ENCODE measurements around the gene DACH1.

DACH1 gene

GRCh38 chr13:71524613-71525304, 342.2 kb downstream of the DACH1 start:
- DNase-seq: no peak

- no peak for DNase-seq
Measured at GRCh38 chr13:71524245-71524612, 342.8 kb downstream of the DACH1 start.

DNA sequence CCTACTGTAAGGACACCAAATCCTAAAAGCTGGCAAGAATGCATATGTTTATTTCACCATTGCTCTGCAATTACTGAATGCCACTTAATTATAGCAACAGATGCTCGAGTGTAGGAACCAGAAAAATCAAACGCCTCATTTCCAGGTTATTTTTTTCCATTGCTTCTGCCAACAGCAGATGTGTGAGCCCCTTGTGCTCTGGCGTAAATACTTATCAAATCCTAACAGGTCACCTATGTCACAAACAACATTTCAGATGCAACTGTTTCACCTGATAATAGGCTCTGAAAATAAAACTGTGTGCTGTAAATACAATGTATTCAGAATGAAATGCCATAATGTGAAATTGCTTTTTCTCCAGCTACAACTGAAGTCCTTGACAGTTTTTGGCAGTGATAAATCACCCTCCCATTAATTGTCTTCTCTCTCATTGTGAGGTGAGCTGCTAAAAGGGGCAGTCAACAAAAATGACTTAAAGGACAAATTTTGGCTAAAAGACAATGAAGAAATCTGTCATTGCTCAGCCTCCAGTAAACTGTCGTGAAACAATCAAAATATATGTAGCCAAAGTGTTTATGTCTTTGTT, 344.0 kb downstream of the DACH1 start:
- DNase-seq: no peak

DNA sequence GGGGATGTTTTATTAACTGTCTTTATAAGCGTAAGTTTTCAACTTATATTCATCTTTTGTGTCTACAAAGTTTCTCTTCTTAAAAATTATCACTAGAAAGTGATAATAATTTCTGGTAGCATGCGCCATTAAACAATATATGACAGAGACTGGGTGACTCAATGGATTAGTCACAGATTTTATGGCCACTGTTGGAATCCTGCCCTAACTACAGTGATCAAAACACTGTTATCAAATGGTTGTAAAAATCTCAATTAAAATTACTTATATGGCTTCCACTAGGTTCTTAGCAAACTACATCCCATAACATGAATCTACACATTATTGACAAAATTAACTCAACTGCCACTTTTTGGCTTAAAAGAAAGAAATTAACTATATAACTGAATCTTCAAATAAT, 350.0 kb downstream of the DACH1 start:
- no peak for DNase-seq

- no peak for DNase-seq
Measured at GRCh38 chr13:71516521-71516920, 350.5 kb downstream of the DACH1 start.

DNA sequence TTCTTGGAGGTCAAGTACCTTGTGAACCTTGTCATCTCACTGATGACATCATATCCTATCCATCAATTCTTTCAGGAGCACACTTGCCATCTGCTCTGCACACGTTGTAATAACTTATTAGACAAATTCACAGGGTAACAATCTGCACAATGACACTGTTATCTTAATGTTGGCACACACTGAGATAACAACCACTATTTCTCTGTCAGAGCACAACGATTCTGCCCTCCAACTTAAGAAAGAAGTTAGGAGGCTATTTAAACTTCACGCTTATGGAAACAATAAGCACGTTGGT, 351.3 kb downstream of the DACH1 start:
- DNase-seq: no peak

- no peak for DNase-seq
Measured at GRCh38 chr13:71514900-71515743, 351.9 kb downstream of the DACH1 start.

- no peak for DNase-seq
Measured at GRCh38 chr13:71513411-71514033, 353.5 kb downstream of the DACH1 start.

GRCh38 chr13:71503781-71504180, 363.2 kb downstream of the DACH1 start:
- no peak for DNase-seq

DNA sequence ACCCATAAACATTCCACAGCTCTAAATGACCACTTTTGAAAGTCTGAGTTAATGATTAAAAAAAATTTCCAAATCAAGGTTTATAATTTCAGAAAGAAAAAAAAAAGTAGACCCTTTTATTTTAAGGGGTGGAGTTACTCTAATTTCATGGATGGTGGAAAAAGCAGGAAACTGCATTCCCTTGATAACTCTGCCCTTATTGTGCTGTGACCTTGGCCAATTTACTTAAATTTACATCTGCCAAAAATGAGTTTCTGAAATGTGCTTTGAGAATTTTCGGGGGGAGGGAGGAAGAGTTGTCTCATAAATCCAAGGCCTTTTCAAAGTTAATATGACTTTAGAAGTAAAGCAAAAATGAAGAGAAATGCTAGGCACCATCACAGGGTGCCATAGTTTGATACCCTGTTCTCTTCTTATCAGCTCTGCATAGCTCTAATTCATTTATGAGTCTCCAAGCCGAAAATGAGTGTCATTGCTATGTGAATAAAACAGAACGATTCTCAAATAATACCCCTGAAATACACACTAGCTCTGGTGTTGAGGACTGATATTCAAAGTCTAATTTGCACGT, 367.0 kb downstream of the DACH1 start:
- no peak for DNase-seq

GRCh38 chr13:71499235-71499634, 367.8 kb downstream of the DACH1 start:
- DNase-seq: no peak

DNA sequence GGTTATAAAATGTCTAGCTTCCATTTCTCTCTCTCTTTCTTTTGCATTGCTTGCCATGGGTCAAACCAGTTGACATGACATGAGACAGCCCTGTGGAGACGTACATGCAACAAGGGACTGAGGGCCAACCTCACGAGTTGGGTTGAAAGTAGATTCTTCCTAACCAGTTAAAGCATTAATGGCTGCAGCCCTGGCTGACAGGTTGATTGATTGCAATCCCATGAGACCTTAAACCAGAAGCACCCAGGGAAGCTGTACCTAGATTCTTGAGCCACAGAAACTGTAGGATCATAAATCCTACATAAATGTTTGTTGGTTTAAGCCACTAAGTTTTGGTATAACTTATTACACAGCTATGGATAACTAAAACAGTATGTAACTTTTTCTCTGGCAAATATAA, 373.8 kb downstream of the DACH1 start:
- DNase-seq: no peak

GRCh38 chr13:71492346-71492871, 374.6 kb downstream of the DACH1 start:
- no peak for DNase-seq

GRCh38 chr13:71491010-71491409, 376.0 kb downstream of the DACH1 start:
- no peak for DNase-seq

GRCh38 chr13:71489041-71489440, 378.0 kb downstream of the DACH1 start:
- DNase-seq: no peak

DNA sequence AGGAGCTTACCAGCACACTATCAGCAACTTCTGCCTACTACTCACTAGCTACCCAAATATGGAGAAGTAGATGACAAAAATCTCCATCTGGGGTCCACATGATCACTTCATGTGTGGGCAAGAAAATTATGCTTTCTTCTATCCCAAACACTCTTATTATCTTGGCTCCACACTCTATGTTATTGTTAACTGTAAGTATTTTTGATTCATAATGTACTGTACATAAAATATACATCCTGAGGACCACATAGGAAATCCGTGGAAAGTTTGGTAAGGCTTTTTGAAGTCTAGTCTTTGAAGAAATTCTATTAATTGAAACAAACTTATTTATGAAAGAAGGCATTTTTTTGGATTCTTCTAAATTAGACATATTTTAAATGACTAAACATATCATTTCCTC, 378.8 kb downstream of the DACH1 start:
- DNase-seq: no peak

- DNase-seq: no peak
Measured at GRCh38 chr13:71485913-71486312, 381.1 kb downstream of the DACH1 start.

GRCh38 chr13:71483733-71484132, 383.3 kb downstream of the DACH1 start:
- DNase-seq: no peak

DNA sequence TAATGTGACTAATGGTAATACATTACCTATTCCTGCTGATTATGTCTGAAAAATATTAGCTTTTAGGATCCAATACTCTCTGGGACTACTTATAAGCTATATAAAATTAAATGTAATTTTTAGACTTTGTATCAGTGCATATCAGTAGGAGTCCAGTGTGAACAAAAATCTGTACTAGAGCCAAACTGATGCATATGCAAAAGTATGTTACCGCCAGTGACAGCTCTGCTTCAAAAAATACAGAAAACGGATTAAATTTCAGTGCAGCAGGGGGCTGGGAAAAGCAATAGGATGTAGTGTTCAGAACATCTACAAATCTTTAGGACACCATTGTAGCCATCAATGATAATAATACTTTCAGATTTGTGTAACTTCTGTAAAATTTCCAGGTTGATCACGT, 385.5 kb downstream of the DACH1 start:
- no peak for DNase-seq

DNA sequence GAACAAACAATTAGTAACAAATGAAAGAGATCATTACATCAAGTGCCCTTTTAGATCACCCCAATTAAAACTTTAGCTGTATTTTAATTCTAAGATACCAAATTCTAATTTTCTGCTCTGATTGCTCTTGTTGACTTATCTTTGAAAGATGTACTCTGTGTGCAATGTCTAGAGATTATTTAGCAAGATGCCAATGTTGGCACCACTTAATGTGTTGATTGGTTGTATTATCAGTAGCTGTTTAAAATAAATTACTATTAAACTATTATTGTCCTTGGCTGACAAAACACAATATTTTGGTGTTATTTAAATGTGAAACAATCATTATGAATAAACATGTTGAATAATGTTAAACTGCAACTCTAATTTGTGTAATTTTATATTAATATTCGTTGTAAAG, 386.0 kb downstream of the DACH1 start:
- DNase-seq: no peak

DNA sequence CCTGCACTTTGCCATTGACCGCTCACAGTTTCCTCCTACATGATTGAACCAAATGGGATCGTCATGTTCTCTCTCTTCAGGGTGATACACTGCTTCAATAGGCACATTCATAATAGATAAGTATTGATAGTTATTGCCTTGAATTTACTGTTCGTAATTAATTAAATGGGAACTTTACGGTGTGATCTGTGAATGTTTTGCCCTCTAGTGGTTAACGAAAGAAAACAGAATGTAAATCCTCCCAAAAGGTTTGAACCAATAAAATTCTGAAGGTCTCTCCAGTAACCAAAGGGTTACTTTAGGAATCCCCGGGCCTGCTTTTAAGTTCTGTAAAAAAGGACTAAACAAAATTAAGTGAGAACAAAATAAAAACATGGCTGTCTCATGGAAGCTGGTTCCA, 389.3 kb downstream of the DACH1 start:
- no peak for DNase-seq

GRCh38 chr13:71474936-71475335, 392.1 kb downstream of the DACH1 start:
- no peak for DNase-seq

- no peak for DNase-seq
Measured at GRCh38 chr13:71469626-71470025, 397.4 kb downstream of the DACH1 start.
